Prostate gland (tissue), 2 donors: ENCODE data around the gene ZMPSTE24. TPM values are rescaled to one million over a fixed set of nuclear protein-coding genes. Genes with fewer than 3 reads are reported as not detected.

Experiments used
- DNase-seq: peaks from one replicate; pipeline ENCODE4 v3.0.0-alpha.2; 2019; ENCODE audit warnings: low spot score
- H3K27ac ChIP-seq, 2 donors: fragments of 200-600 bp; sonication (generic); 2 replicates each; pipeline ENCODE4 v1.5.1; 2017 to 2019
- H3K27me3 ChIP-seq: fragments of 200-600 bp; sonication (generic); replicated peaks from 2 replicates; pipeline ENCODE4 v1.5.1; 2019; ENCODE audit not compliant: insufficient read depth
- H3K36me3 ChIP-seq, 2 donors: fragments of 200-600 bp; sonication (generic); 1 replicate in 1 of 2; 2 replicates in 1 of 2; pipeline versions ENCODE4 v1.5.1 to v1.8.1; 2017 to 2019
- H3K4me1 ChIP-seq: fragments of 200-600 bp; sonication (generic); replicated peaks from 2 replicates; pipeline ENCODE4 v1.5.1; 2019
- H3K4me3 ChIP-seq, 2 donors: fragments of 200-600 bp; sonication (generic); 2 replicates each; pipeline ENCODE4 v1.5.1; 2017 to 2019
- H3K9me3 ChIP-seq: fragments of 200-600 bp; sonication (generic); 2 replicates; pipeline ENCODE4 v1.5.1; 2017
- POLR2A ChIP-seq: fragments of 450-650 bp; IDR thresholded peaks from one replicate; pipeline ENCODE4 v1.6.1; 2016; ENCODE audit warnings: antibody characterized with exemption, mild to moderate bottlenecking
- POLR2AphosphoS5 ChIP-seq: sonication (generic); formaldehyde crosslinking; IDR thresholded peaks from one replicate; pipeline ENCODE4 v1.6.1; 2017; ENCODE audit warnings: antibody characterized with exemption
- WGBS: methylation state at CpG from one replicate; pipeline ENCODE4 v1.1.5; 2018; 5-methylcytosine and 5-hydroxymethylcytosine counted together
- intact Hi-C: fragments of 100-400 bp; cut with DNase I; formaldehyde crosslinking; loops from one replicate; pipeline ENCODE4 v1.14.2; 2022
- total RNA-seq, 2 donors: library from RNA; depleted of rRNA; stranded (reverse); fragments of >200 nt; gene quantifications; one replicate each; pipeline ENCODE4 v1.1.0, GENCODE V29; 2016
- TF ChIP-seq, protein P1 (sequence below), 4 experiments: fragments of 200-600 bp in 2 of 4; fragments of 450-650 bp in 2 of 4; sonication (generic) in 2 of 4; IDR thresholded peaks; 1 replicate in 3 of 4; 2 replicates in 1 of 4; pipeline ENCODE4 v1.5.1; 2016 to 2019; ENCODE audit warnings: antibody characterized with exemption in 4 of 4, mild to moderate bottlenecking in 2 of 4, moderate library complexity in 2 of 4

The ZMPSTE24 gene
- total RNA-seq, 2 donors from 2014 or later, result 32.8 to 57.7 TPM

GRCh38 chr1:40310129-40310461 is 52.1 kb downstream of the ZMPSTE24 start:
- Histone ChIP-seq H3K27ac (no peak overlapping the region), H3K4me3 (no peak overlapping the region)
- TF ChIP-seq POLR2A (no peak), POLR2AphosphoS5 (no peak)

DNA sequence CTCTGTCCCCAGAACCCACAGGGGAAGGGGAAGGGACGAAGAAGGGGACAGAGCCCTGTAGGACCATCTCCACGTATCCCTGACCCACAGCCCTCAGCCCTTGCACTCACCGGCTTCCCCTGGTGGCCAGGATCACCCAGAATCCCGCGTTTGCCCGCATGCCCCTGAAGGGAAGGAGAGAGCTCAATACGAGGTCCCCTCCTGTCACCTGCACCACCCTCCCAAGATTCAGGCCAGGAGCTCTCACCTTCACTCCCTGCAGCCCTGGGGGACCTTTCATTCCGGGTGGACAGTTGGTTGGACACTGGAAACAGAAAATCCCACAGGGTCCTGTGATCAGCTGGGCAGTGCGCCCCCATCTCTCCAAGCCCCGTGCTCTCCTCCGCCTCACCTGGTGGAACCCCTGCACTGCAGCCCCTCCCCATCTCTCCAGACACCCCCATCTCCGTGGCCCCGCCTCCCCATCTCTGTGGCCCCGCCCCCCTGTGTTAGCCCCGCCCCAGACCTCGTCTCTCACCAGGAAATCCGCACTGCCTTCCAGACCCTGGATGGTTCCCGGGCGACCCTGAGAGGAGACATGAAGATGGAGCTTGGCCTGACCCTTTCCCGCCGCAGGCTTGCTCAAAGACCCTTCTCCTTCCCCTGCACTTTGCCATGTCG is 53.1 kb downstream of the ZMPSTE24 start:
- Histone ChIP-seq H3K27ac (no peak overlapping the region), H3K4me1 (peaks cover 2% of the 10 kb centered on the region), H3K4me3 (no peak overlapping the region), H3K36me3 (no peaks in the 10 kb centered on the region), H3K9me3 (no peaks in the 10 kb centered on the region), H3K27me3 (no peaks in the 10 kb centered on the region)
- intact Hi-C loops, result loop anchor here (10.0 kb wide), 2 partner anchors 94 to 166 kb away; no protein-coding TSS in a partner anchor
- no peak for DNase-seq
- 87% methylated on average over 19 of the region's 22 CpGs for WGBS
- TF ChIP-seq POLR2A (no peak), POLR2AphosphoS5 (no peak)
- TF ChIP-seq, protein P1, sequence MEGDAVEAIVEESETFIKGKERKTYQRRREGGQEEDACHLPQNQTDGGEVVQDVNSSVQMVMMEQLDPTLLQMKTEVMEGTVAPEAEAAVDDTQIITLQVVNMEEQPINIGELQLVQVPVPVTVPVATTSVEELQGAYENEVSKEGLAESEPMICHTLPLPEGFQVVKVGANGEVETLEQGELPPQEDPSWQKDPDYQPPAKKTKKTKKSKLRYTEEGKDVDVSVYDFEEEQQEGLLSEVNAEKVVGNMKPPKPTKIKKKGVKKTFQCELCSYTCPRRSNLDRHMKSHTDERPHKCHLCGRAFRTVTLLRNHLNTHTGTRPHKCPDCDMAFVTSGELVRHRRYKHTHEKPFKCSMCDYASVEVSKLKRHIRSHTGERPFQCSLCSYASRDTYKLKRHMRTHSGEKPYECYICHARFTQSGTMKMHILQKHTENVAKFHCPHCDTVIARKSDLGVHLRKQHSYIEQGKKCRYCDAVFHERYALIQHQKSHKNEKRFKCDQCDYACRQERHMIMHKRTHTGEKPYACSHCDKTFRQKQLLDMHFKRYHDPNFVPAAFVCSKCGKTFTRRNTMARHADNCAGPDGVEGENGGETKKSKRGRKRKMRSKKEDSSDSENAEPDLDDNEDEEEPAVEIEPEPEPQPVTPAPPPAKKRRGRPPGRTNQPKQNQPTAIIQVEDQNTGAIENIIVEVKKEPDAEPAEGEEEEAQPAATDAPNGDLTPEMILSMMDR (IDR thresholded peaks at IDR 0.05), result no peak

More at GRCh38 chr1:40310129-40310461, 52.1 kb downstream of the ZMPSTE24 start:
- intact Hi-C loops, result loop anchor here (10.0 kb wide), 2 partner anchors 95 to 165 kb away; no protein-coding TSS in a partner anchor
- DNase-seq, result no peak
- H3K27me3 ChIP-seq, result no peaks in the 10 kb centered on the region
- peaks cover 8% of the 10 kb centered on the region for H3K4me1 ChIP-seq
- WGBS, result 100% methylated on average over 2 of the region's 2 CpGs
- no peaks in the 10 kb centered on the region for H3K9me3 ChIP-seq
- no peaks in the 10 kb centered on the region for H3K36me3 ChIP-seq

DNA sequence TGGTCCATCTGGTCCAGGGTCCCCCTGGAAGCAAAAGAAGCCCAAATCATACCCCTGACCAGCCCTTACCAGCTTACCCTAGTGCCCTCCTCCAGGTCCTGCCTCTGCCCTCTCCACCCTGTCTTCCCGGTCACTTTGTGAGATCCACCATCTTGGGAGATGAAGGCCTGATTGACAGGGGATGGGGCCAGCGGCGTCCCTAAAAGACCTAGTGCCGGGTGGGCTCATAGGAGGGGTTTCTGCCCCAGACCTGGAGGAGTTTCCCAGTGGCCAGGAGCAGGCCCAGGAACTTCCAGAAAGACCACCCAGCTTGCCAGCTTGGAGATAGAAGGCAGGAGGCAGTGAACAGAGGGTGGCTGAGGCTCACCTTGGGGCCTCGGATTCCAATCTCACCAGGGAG is 53.7 kb downstream of the ZMPSTE24 start:
- H3K27me3 ChIP-seq, result no peaks in the 10 kb centered on the region
- no peak for DNase-seq
- WGBS, result 91% methylated on average over 5 of the region's 5 CpGs
- no peaks in the 10 kb centered on the region for H3K9me3 ChIP-seq
- H3K4me3 ChIP-seq, result no peak overlapping the region
- TF ChIP-seq POLR2AphosphoS5 (no peak), POLR2A (no peak)
- TF ChIP-seq, protein P1 (IDR thresholded peaks at IDR 0.05), result no peak
- H3K27ac ChIP-seq, result no peak overlapping the region
- no peaks in the 10 kb centered on the region for H3K36me3 ChIP-seq
- H3K4me1 ChIP-seq, result no peaks in the 10 kb centered on the region
- intact Hi-C loops, result loop anchor here (10.0 kb wide), 2 partner anchors 93 to 167 kb away; no protein-coding TSS in a partner anchor

GRCh38 chr1:40312238-40313205 is 54.5 kb downstream of the ZMPSTE24 start:
- no peak overlapping the region for H3K27ac ChIP-seq
- intact Hi-C loops, result loop anchor here (10.0 kb wide), 2 partner anchors 92 to 168 kb away; no protein-coding TSS in a partner anchor
- no peak overlapping the region for H3K4me3 ChIP-seq
- H3K36me3 ChIP-seq, result no peaks in the 10 kb centered on the region
- TF ChIP-seq, protein P1 (IDR thresholded peaks at IDR 0.05), result no peak
- no peak for TF ChIP-seq POLR2AphosphoS5
- WGBS, result 62% methylated on average over 10 of the region's 10 CpGs
- H3K27me3 ChIP-seq, result no peaks in the 10 kb centered on the region
- no peaks in the 10 kb centered on the region for H3K4me1 ChIP-seq
- no peaks in the 10 kb centered on the region for H3K9me3 ChIP-seq
- no peak for DNase-seq

DNA sequence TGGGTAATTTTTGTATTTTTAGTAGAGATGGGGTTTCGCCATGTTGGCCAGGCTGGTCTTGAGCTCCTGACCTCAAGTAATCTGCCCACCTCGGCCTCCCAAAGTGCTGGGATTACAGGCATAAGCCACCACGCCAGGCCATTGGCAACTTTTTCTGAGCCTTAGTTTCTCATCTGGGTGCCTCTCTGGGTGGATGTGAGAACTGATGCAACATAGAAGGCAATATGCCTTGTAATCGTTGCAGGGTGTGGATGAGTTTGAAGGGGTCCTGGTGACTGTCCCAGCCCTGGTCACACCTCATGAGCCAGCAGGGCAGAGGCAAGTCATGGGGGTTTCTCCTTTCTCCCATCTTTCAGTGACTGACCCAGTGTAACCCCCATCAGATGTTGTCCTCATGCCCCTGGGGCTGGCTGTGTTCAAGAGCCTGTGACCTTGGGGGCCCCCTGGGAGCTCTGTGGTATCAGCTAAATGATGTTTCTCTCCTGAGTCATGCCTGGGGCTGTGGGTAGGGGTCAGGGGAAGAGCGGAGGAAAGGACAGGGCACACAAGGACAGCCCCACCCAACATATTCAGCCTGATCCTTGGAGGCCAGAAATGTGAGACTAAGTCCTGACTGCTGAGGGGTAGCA is 55.4 kb downstream of the ZMPSTE24 start:
- no peak overlapping the region for H3K27ac ChIP-seq
- no peaks in the 10 kb centered on the region for H3K27me3 ChIP-seq
- intact Hi-C loops, result loop anchor here (10.0 kb wide), 2 partner anchors 91 to 169 kb away; no protein-coding TSS in a partner anchor
- H3K4me3 ChIP-seq, result no peak overlapping the region
- TF ChIP-seq POLR2AphosphoS5 (no peak), POLR2A (no peak)
- H3K4me1 ChIP-seq, result no peaks in the 10 kb centered on the region
- WGBS, result 96% methylated on average over 5 of the region's 5 CpGs
- no peak for DNase-seq
- H3K36me3 ChIP-seq, result no peaks in the 10 kb centered on the region
- H3K9me3 ChIP-seq, result no peaks in the 10 kb centered on the region
